Left lobe of liver (tissue), 2 donors: ENCODE measurements around the gene UBAP1L. TPM values are rescaled to one million over a fixed set of nuclear protein-coding genes. Genes with fewer than 3 reads are reported as not detected.
"Not testable (repeated sequence)": the region's sequence is repeated elsewhere in the genome, so short reads cannot be mapped to it uniquely, and the experiment has no call there.

Source experiments
- ATAC-seq: fragments of 200-7000 bp; cut with Tn5 transposase; one replicate; pipeline ENCODE4 v1.9.1; 2020; ENCODE audit warnings: mild to moderate bottlenecking, moderate library complexity
- DNase-seq: peaks from one replicate; pipeline ENCODE4 v3.0.0-alpha.2; 2020; ENCODE audit warnings: low spot score
- total RNA-seq: library from RNA; stranded (reverse); gene quantifications from one replicate; pipeline ENCODE4 v1.2.1, GENCODE V29; 2021
- donor health status: DM: no; HTN: no; CAD: no; lungs with moderate emphysema.
- donor health status: DM: no; HTN: yes; CAD: no.

Gene UBAP1L
- total RNA-seq, 1 donor from 2014 or later, result 5.5 TPM

DNA sequence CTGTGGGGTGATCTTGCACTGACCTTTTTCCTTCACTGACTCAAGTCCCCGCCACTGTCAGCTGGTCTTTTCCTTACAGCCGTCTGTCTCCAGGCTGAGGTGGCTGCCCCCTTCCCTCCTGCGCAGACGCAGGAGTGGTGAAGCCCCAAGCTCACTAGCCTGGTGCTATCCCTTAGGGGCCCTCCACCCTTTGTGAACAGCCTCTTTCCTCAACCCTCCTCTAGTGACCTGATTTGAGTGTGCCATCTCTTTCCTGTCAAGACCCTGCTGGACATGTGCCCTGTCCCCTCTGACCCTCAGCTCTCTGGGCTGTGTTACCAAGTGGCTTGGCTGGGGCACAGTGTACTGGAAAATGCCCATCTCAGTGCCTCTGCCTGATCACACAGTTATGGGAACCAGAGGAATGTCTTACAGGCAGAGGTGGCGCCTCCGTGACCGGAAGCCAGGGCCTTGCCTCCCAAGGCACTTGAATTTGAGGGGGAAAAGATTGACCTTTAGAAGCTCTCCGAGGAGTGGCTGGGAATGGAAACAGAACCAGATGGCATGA is 29.7 kb downstream of the UBAP1L start:
- ATAC-seq, result no peak
- DNase-seq, result no peak

DNA sequence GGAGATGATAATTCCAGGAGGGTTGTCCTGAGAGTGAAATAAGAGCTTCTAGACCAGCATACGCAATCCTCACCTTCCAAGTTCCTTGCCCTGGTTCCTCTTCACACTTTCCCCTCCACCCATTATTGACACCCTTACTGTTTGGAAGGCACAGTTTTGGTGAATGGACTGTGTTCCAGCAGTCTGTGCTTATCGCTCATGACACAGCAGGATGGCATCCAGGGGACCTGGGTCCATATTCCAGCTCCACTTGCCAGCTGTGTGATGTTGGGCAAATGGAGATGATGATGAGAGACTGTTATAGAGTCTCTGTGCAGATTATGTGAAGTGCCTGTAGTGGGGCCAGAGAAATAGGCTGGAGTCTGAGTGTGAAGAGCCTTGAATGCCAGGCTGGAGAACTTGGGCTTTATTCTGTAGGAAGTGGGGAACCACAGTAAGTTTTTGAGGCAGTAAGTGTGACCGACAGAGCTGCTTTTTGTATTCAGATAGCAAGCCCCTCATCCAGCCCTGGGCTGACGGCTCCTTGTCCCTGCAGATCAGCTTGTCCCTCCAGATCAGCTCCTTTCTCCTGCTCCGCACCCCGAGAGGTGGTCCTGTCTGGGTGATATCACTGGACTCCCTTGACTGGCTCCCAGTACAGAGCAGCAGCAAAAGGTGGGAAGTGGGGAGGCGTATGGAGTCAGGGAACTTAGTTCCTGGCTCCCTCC is 30.3 kb downstream of the UBAP1L start:
- ATAC-seq (peak; percentile 41), DNase-seq (peak; percentile 85)

DNA sequence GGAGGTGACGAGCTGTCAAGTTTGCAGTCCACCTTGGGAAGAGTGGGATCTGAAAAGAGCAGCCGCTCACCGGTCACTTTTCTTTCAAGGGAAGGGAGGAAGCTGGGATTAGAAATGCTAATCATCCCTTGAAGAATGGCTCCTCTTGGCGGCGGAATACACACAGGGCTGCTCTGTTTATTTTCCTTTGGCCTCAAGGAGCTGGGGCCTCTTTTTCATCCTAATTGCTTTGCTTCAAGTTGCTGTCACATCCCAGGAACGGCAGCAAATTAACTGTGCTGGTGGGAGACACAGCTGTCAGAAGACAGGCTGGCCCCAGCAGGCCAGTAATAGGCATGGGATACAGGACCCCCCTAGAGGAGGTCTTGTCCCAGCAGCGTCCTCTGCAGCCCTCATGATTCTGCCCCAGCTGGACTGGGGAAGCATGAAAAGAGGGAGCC is 31.7 kb downstream of the UBAP1L start:
- ATAC-seq, result no peak
- no peak for DNase-seq

DNA sequence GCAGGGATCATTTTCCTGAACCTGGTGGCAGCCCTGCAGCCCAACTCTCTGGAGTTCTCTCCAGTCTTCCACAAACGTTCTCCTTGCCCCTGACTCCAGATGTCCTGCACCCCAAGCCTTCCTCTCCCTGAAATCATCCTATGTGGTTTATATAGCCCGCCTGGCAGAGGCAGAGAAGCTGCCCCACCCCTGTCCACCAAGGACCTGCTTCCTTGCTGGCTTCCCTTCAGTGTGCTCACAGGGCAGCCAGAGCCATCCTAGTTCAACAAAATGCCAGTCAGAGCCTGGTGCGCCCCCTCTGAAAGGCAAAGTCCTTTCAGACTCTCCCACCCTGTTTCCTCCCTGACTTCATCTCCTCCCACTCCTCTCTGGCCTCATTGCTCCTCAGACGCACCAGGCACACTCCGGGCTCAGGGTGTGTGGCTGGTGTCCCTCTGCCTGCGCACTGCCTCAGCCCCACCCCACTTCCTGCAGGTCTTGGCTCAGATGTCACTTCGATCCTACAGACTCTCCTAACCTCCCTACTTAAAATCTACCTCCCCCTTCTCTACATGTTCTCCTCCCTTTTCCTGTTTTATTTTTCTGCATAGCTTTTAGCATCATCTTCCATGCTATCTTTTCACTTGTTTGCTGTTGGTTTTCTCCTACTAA is 32.6 kb downstream of the UBAP1L start:
- DNase-seq (no peak), ATAC-seq (no peak)

- ATAC-seq (no peak), DNase-seq (no peak)
Measured at GRCh38 chr15:65081758-65082157, 33.2 kb downstream of the UBAP1L start.

DNA sequence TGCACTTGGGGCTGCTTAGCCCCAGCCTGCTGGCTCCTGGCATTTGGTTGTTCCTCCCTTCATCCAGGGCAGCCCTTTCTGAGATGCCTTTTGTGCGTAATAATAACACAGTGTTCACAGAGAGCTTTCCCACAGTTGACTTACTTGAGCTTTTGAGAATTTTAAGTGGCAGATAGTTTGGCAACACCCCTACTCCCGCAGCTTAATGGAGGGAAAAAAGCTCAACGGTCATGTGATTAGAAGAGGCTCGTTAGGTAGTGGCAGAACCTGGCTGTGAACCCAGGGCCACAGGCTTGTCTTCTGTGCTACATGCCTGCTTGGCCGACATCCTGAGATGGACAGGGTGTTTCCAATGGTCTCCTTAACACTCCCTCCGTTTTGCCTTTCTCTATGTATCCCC is 33.7 kb downstream of the UBAP1L start:
- no peak for ATAC-seq
- DNase-seq, result no peak

DNA sequence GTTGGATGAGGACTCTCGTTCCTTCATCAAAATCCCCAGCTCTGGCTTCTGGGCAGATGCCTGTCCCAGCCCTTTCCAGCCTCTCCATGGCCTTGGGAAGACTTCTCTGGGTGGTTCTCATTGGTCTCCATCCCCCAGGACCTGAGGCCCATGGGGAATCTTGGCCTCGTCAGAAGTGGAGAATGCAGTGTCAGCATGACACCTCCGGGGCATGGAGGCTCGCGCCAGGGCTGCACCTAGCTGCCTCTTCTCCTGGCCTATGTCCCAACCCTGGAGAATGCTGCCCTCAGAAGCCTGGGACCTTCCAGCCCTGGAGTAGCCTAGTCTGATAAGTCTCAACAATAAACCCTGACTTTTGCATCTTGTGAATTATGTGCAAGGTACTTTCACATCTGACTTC is 35.4 kb downstream of the UBAP1L start:
- no peak for DNase-seq
- no peak for ATAC-seq

- no peak for DNase-seq
- ATAC-seq, result peak; percentile 81
Measured at GRCh38 chr15:65077981-65078352, 37.0 kb downstream of the UBAP1L start.

DNA sequence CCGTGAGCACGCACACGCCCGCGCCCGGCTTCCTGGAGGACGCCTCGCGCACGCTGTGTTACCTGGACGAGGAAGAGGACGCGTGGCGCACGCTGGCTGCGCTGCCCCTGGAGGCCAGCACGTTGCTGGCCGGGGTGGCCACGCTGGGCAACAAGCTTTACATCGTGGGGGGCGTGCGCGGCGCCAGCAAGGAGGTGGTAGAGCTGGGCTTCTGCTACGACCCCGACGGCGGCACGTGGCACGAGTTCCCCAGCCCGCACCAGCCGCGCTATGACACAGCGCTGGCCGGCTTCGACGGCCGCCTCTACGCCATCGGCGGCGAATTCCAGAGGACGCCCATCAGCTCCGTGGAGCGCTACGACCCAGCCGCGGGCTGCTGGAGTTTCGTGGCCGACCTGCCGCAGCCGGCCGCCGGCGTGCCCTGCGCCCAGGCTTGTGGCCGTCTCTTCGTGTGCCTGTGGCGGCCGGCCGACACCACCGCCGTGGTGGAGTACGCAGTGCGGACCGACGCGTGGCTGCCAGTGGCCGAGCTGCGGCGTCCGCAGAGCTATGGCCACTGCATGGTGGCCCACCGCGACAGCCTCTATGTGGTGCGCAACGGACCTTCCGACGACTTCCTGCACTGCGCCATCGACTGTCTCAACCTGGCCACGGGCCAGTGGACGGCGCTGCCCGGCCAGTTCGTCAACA is 37.6 kb downstream of the UBAP1L start:
- DNase-seq, result no peak
- ATAC-seq, result no peak

GRCh38 chr15:65076486-65077290 is 38.3 kb downstream of the UBAP1L start, which contains the start of gene KBTBD13:
Gene KBTBD13 (plus strand): TSS chr15:65076746. CDS start chr15:65076816, 70 bp downstream.
- no peak for ATAC-seq
- no peak for DNase-seq

GRCh38 chr15:65075607-65076395 is 39.2 kb downstream of the UBAP1L start:
- DNase-seq, result not testable (repeated sequence)

GRCh38 chr15:65074946-65075345 is 40.1 kb downstream of the UBAP1L start:
- not testable (repeated sequence) for ATAC-seq, DNase-seq

More at GRCh38 chr15:65075607-65076395, 39.2 kb downstream of the UBAP1L start:
- not testable (repeated sequence) for ATAC-seq

GRCh38 chr15:65072617-65073016 is 42.4 kb downstream of the UBAP1L start:
- no peak for DNase-seq
- ATAC-seq, result no peak

- no peak for ATAC-seq
- no peak for DNase-seq
Measured at GRCh38 chr15:65072027-65072426, 43.0 kb downstream of the UBAP1L start.

DNA sequence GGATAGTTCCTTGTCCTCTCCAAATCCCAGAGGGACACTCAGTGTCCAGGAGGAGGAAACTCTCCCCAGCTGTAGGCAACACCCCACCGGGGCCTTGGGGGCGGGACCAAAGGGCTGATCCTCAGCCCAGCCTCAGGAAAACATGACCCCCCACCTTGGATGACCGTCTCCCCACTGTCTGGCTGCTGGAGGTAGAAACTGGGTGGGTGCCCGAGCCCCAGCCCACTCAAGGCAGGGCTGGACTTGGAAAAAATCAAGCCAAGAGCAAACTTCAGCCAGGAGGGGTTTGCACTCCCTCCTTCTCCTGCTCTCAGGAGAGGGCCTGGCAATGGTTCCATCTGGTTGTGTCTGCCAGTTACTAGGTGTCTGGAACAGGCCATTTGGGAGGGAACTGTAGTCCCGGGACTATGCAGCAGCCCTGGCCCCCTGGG is 43.6 kb downstream of the UBAP1L start:
- ATAC-seq, result no peak
- no peak for DNase-seq

DNA sequence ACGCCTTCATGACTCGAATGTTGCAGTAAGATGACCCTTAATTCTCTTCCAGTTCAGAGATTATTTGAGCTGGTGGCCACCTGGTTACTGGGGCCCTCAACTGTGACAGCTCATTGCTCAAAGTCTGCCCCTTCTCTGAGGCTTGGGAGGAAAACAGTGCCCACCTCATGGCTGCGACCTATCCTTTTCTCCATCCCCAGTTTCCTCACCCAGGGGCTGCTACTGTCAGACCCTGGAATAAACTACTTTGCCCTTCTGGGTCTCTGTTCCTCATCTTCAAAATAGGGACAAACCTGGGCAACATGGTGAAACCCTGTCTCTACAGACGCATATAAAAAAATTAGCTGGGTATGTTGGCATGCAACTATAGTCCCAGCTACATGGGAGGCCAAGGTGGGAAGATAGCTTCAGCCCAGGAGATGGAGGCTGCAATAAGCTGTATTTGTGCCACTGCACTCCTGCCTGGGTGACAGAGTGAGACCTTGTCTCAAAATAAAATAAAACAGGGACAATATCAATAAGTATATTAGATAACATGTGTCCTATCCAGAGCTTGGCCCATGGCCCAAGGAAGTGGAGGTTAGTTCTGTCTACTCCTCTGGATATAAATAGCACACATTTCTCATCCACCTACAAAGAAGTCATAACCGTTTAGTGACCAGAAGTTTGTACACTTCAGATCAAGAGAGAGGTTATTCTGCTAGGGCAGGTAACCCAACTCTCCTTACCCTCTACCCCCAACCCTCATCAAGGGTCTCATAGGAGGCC is 45.0 kb downstream of the UBAP1L start:
- no peak for DNase-seq
- ATAC-seq, result no peak

DNA sequence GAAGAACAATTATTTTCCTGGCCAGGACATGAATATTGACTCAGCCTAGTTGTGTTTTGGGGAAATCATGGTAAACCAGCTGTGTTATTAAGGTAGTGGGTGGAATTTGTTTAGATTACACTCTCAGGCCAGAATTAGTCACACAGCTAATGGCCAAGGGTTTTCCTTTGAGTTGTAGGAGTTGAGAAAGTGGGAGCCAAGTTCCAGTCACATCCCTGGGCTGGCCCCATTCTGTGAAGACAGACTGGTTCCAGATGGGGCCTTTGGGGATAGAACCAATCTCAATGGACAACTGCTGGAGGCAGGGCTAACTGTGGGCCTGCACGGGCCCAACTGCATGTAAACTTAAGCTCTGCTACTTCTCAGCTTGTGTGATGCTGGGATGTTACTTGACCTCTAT is 45.8 kb downstream of the UBAP1L start:
- ATAC-seq (no peak), DNase-seq (no peak)

DNA sequence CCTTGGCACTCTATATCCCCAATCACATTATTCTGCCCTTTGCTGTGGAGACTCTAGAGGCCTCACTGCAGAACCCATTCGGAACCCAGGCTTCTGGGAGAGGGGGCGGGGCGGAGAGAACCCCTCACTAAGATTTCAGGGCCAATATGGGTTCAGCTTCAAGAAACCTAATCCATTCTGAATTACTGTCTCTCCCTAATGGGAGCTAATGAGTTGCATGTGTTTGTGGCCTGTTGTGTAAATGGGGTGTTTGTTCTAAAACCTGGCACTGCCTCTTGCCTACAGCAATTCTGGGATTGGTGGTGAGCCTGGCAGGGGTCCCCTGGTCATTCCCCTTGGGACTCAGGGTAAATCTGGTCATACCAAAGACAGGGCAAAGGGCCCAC is 46.6 kb downstream of the UBAP1L start:
- ATAC-seq (no peak), DNase-seq (no peak)
